Skeletal muscle tissue (tissue), 4 donors: ENCODE data around the gene PIM1. TPM values are rescaled to one million over a fixed set of nuclear protein-coding genes. Genes with fewer than 3 reads are reported as not detected.

Experiments used
- H3K27ac ChIP-seq: one replicate; pipeline ENCODE4 v1.7.0; 2013; ENCODE audit warnings: mild to moderate bottlenecking, low read depth, low read length, inconsistent platforms
- H3K27me3 ChIP-seq, 3 donors: one replicate each; pipeline ENCODE4 v1.7.0; 2013; ENCODE audit warnings: low read length in 3 of 3; ENCODE audit not compliant: control insufficient read depth in 3 of 3, insufficient read depth in 3 of 3
- H3K36me3 ChIP-seq, 3 donors: one replicate each; pipeline ENCODE4 v1.7.0; 2013; ENCODE audit warnings: low read length in 3 of 3; ENCODE audit not compliant: control insufficient read depth in 3 of 3, insufficient read depth in 3 of 3
- H3K4me1 ChIP-seq, 3 donors: one replicate each; pipeline ENCODE4 v1.7.0; 2013; ENCODE audit warnings: low read length in 3 of 3, mild to moderate bottlenecking in 3 of 3; ENCODE audit not compliant: control insufficient read depth in 3 of 3, insufficient read depth in 3 of 3
- H3K4me3 ChIP-seq, 3 donors: one replicate each; pipeline ENCODE4 v1.7.0; 2013; ENCODE audit warnings: low read length in 3 of 3
- H3K9ac ChIP-seq, 3 donors: one replicate each; pipeline ENCODE4 v1.7.0; 2013; ENCODE audit warnings: low read length in 3 of 3, mild to moderate bottlenecking in 3 of 3, moderate library complexity in 2 of 3, low read depth in 1 of 3
- H3K9me3 ChIP-seq, 3 donors: one replicate each; pipeline ENCODE4 v1.7.0; 2013; ENCODE audit warnings: low read length in 3 of 3; ENCODE audit not compliant: control insufficient read depth in 3 of 3
- total RNA-seq: library from RNA; depleted of rRNA; stranded (reverse); fragments of >200 nt; gene quantifications from one replicate; pipeline ENCODE4 v1.2.3, GENCODE V29; 2014
- donor health status: Osteomylitis.

The PIM1 gene
- total RNA-seq: 20.4 TPM

- H3K36me3 ChIP-seq: peaks cover 19 to 26% (median 23%) of the 10 kb centered on the region in 3 donors
- H3K9ac ChIP-seq: peak within 1 kb of the TSS; percentile 95 to 98 (median 97)
- H3K27ac ChIP-seq: peak within 1 kb of the TSS; percentile 96
- H3K27me3 ChIP-seq: no peaks in the 10 kb centered on the region
- H3K4me3 ChIP-seq: peak within 1 kb of the TSS; percentile 83 to 94 (median 91)
- peaks cover 11 to 37% (median 23%) of the 10 kb centered on the region in 3 donors for H3K4me1 ChIP-seq
- H3K9me3 ChIP-seq: no peaks in the 10 kb centered on the region
These were observed at the start of gene PIM1 for GRCh38 chr6:37169496-37170272. Gene PIM1 (plus strand): TSS chr6:37170152. CDS start chr6:37170576, 424 bp downstream.

- Histone ChIP-seq H3K9ac (no peak overlapping the region), H3K4me3 (no peak overlapping the region), H3K36me3 (no peaks in the 10 kb centered on the region), H3K9me3 (no peaks in the 10 kb centered on the region), H3K27me3 (no peaks in the 10 kb centered on the region), H3K4me1 (no peaks in the 10 kb centered on the region), H3K27ac (no peak overlapping the region)
These were observed 48.4 kb upstream of the PIM1 start for GRCh38 chr6:37121556-37121955.

GRCh38 chr6:37122861-37123260, 47.1 kb upstream of the PIM1 start:
- no peak overlapping the region for H3K9ac ChIP-seq
- H3K9me3 ChIP-seq: no peaks in the 10 kb centered on the region
- H3K27me3 ChIP-seq: no peaks in the 10 kb centered on the region
- H3K36me3 ChIP-seq: no peaks in the 10 kb centered on the region
- H3K4me1 ChIP-seq: peaks cover 0 to under 1% (median 0%) of the 10 kb centered on the region in 3 donors
- H3K27ac ChIP-seq: no peak overlapping the region
- no peak overlapping the region for H3K4me3 ChIP-seq

GRCh38 chr6:37123957-37124729, 45.8 kb upstream of the PIM1 start:
- H3K9ac ChIP-seq: no peak overlapping the region
- H3K27ac ChIP-seq: no peak overlapping the region
- no peaks in the 10 kb centered on the region for H3K9me3 ChIP-seq
- peaks cover 5 to 13% (median 10%) of the 10 kb centered on the region in 3 donors for H3K4me1 ChIP-seq
- no peaks in the 10 kb centered on the region for H3K36me3 ChIP-seq
- no peaks in the 10 kb centered on the region for H3K27me3 ChIP-seq
- no peak overlapping the region for H3K4me3 ChIP-seq

GRCh38 chr6:37125774-37126492, 44.0 kb upstream of the PIM1 start:
- H3K36me3 ChIP-seq: no peaks in the 10 kb centered on the region
- H3K27ac ChIP-seq: no peak overlapping the region
- H3K4me1 ChIP-seq: peaks cover 9 to 21% (median 17%) of the 10 kb centered on the region in 3 donors
- no peak overlapping the region for H3K9ac ChIP-seq
- H3K4me3 ChIP-seq: no peak overlapping the region
- no peaks in the 10 kb centered on the region for H3K27me3 ChIP-seq
- no peaks in the 10 kb centered on the region for H3K9me3 ChIP-seq

- H3K9me3 ChIP-seq: no peaks in the 10 kb centered on the region
- no peak overlapping the region for H3K4me3 ChIP-seq
- no peak overlapping the region for H3K9ac ChIP-seq
- no peaks in the 10 kb centered on the region for H3K27me3 ChIP-seq
- H3K36me3 ChIP-seq: no peaks in the 10 kb centered on the region
- no peak overlapping the region for H3K27ac ChIP-seq
- H3K4me1 ChIP-seq: peaks cover 13 to 24% (median 21%) of the 10 kb centered on the region in 3 donors
These were observed 43.4 kb upstream of the PIM1 start for GRCh38 chr6:37126493-37126958.

- Histone ChIP-seq H3K27ac (no peak overlapping the region), H3K4me1 (peaks cover 17 to 29% (median 27%) of the 10 kb centered on the region in 3 donors)
These were observed 42.9 kb upstream of the PIM1 start for GRCh38 chr6:37126961-37127616.

GRCh38 chr6:37127961-37128862, 41.7 kb upstream of the PIM1 start:
- Histone ChIP-seq H3K9me3 (no peaks in the 10 kb centered on the region), H3K36me3 (no peaks in the 10 kb centered on the region), H3K27ac (peak overlapping the region; percentile 59), H3K9ac (peak overlapping the region in 2 of 3 donors; percentile 12 to 33), H3K4me1 (peaks cover 17 to 31% (median 28%) of the 10 kb centered on the region in 3 donors), H3K27me3 (no peaks in the 10 kb centered on the region), H3K4me3 (no peak overlapping the region)

More at GRCh38 chr6:37126961-37127616, 42.9 kb upstream of the PIM1 start:
- no peak overlapping the region for H3K9ac ChIP-seq
- no peaks in the 10 kb centered on the region for H3K36me3 ChIP-seq
- no peaks in the 10 kb centered on the region for H3K27me3 ChIP-seq
- no peaks in the 10 kb centered on the region for H3K9me3 ChIP-seq
- H3K4me3 ChIP-seq: no peak overlapping the region
